Stimulated activated CD8-positive, alpha-beta memory T cell treated with anti-CD3 and anti-CD28 coated beads, Interleukin-7, amount 100 ng/mL, for 48 hours (primary cell): Measurements from ENCODE around the gene BHLHA15.

Source experiments
- DNase-seq, 2 donors: peaks; one replicate each; pipeline ENCODE4 v3.0.0-alpha.2; 2020; ENCODE audit warnings: low read depth in 1 of 2; ENCODE audit errors: extremely low read depth in 1 of 2

Gene BHLHA15

GRCh38 chr7:98223351-98223897, 12.2 kb downstream of the BHLHA15 start:
- DNase-seq = no peak

GRCh38 chr7:98223898-98224700, 12.9 kb downstream of the BHLHA15 start:
- no peak for DNase-seq

GRCh38 chr7:98224701-98225181, 13.5 kb downstream of the BHLHA15 start:
- no peak for DNase-seq

GRCh38 chr7:98225913-98226614, 14.8 kb downstream of the BHLHA15 start:
- DNase-seq = no peak

- no peak for DNase-seq
These were observed 16.7 kb downstream of the BHLHA15 start for GRCh38 chr7:98227939-98228338.

- no peak for DNase-seq
These were observed 17.6 kb downstream of the BHLHA15 start for GRCh38 chr7:98228801-98229200.

- no peak for DNase-seq
These were observed 18.2 kb downstream of the BHLHA15 start for GRCh38 chr7:98229441-98229840.

GRCh38 chr7:98229991-98230745, 18.9 kb downstream of the BHLHA15 start:
- DNase-seq = no peak

GRCh38 chr7:98230746-98231471, 19.7 kb downstream of the BHLHA15 start:
- no peak for DNase-seq

GRCh38 chr7:98231493-98232262, 20.4 kb downstream of the BHLHA15 start:
- no peak for DNase-seq

GRCh38 chr7:98232263-98232585, 21.0 kb downstream of the BHLHA15 start:
- no peak for DNase-seq

- no peak for DNase-seq
These were observed 21.6 kb downstream of the BHLHA15 start for GRCh38 chr7:98232799-98233198.

GRCh38 chr7:98233219-98234070, 22.2 kb downstream of the BHLHA15 start:
- DNase-seq = no peak

- DNase-seq = no peak
These were observed 23.3 kb downstream of the BHLHA15 start for GRCh38 chr7:98234429-98235147.

GRCh38 chr7:98235901-98236300, 24.7 kb downstream of the BHLHA15 start:
- no peak for DNase-seq

- DNase-seq = no peak
These were observed 25.3 kb downstream of the BHLHA15 start for GRCh38 chr7:98236355-98237185.

GRCh38 chr7:98238076-98238475, 26.8 kb downstream of the BHLHA15 start:
- no peak for DNase-seq
